NCI-H524 (cell line): ENCODE results near the gene CHN2.
"Not testable (repeated sequence)": the region's sequence is repeated elsewhere in the genome, so short reads cannot be mapped to it uniquely, and the experiment has no call there.

Experiments
- DNase-seq, 2 experiments: peaks; one replicate each; lab custom pipeline; 2025; lab: John Stamatoyannopoulos, UW

CHN2 gene

GRCh38 chr7:29256693-29257002 is 62.1 kb downstream of the CHN2 start:
- no peak for DNase-seq

- no peak for DNase-seq
These were observed 64.4 kb downstream of the CHN2 start for GRCh38 chr7:29258951-29259350.

GRCh38 chr7:29262191-29262917 is 67.8 kb downstream of the CHN2 start:
- DNase-seq = no peak

- DNase-seq = not testable (repeated sequence)
These were observed 69.1 kb downstream of the CHN2 start for GRCh38 chr7:29263601-29264207.

- no peak for DNase-seq
These were observed 70.8 kb downstream of the CHN2 start for GRCh38 chr7:29265208-29265923.

GRCh38 chr7:29269935-29270334 is 75.4 kb downstream of the CHN2 start:
- no peak for DNase-seq

GRCh38 chr7:29270594-29271318 is 76.2 kb downstream of the CHN2 start:
- no peak for DNase-seq

- no peak for DNase-seq
These were observed 76.7 kb downstream of the CHN2 start for GRCh38 chr7:29271319-29271658.

GRCh38 chr7:29272057-29272456 is 77.5 kb downstream of the CHN2 start:
- DNase-seq = no peak

GRCh38 chr7:29274146-29275017 is 79.8 kb downstream of the CHN2 start:
- peak in 1 of 2 experiments; percentile 25 for DNase-seq

GRCh38 chr7:29275018-29275318 is 80.4 kb downstream of the CHN2 start:
- DNase-seq = no peak

- no peak for DNase-seq
These were observed 80.9 kb downstream of the CHN2 start for GRCh38 chr7:29275493-29275892.

GRCh38 chr7:29276199-29276598 is 81.6 kb downstream of the CHN2 start:
- DNase-seq = no peak

- DNase-seq = no peak
These were observed 82.2 kb downstream of the CHN2 start for GRCh38 chr7:29276806-29277205.

- DNase-seq = no peak
These were observed 83.1 kb downstream of the CHN2 start for GRCh38 chr7:29277436-29278215.

- peak; percentile 88 to 93 for DNase-seq
These were observed 83.9 kb downstream of the CHN2 start for GRCh38 chr7:29278337-29279069.

- DNase-seq = peak; percentile 49 to 59
These were observed 87.4 kb downstream of the CHN2 start for GRCh38 chr7:29281782-29282541.

- peak in 1 of 2 experiments; percentile 24 for DNase-seq
These were observed 88.3 kb downstream of the CHN2 start for GRCh38 chr7:29282819-29283414.
